LoVo (cell line): Measurements from ENCODE around the gene LGALS7B.
"Not testable (repeated sequence)": the region's sequence is repeated elsewhere in the genome, so short reads cannot be mapped to it uniquely, and the experiment has no call there.

Experiments
- DNase-seq: peaks from one replicate; pipeline ENCODE4 v3.0.0-alpha.2; 2016; ENCODE audit warnings: low spot score

Gene LGALS7B

DNA sequence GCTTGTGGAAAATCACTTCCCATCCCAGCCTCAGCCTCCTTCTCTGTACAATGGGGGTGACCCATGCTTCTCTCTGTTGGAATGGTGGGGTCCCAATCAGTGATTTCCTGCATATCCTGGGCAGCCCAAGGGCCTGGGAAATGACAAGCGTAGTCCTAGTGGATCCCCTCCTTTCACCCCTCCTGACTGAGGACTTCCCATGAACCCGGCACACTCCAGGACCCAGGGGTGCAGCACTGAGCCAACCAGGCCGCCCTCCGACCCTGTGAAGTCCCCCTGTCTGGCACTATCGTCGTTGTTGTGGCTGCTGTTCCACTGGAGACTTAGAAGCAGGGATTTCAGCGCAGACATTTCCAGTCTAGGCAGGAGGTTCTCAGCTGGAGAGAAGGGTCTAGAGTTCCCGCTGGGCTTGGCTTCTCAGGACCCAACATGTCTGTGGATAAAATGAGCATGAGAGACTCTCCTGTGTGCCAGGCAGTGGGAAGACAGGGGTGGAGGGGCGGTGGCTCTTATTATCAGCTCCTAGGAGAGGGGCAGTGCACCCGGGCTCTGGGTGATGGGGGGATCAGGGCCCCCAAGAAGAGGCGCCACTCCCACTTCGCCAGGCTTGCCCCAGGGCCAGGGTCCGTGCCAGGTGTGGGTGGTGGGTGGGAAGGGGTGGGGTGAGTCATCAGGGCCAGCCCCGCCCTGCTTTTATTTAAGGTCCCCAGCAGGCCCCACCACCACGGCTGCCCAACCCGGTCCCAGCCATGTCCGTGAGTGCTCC, at the start of gene LGALS7B:
Gene LGALS7B, plus strand, starts transcription at position 723 of the 766 bp plus-strand sequence. Its CDS starts 27 bp downstream, at position 750.
- no peak for DNase-seq

DNA sequence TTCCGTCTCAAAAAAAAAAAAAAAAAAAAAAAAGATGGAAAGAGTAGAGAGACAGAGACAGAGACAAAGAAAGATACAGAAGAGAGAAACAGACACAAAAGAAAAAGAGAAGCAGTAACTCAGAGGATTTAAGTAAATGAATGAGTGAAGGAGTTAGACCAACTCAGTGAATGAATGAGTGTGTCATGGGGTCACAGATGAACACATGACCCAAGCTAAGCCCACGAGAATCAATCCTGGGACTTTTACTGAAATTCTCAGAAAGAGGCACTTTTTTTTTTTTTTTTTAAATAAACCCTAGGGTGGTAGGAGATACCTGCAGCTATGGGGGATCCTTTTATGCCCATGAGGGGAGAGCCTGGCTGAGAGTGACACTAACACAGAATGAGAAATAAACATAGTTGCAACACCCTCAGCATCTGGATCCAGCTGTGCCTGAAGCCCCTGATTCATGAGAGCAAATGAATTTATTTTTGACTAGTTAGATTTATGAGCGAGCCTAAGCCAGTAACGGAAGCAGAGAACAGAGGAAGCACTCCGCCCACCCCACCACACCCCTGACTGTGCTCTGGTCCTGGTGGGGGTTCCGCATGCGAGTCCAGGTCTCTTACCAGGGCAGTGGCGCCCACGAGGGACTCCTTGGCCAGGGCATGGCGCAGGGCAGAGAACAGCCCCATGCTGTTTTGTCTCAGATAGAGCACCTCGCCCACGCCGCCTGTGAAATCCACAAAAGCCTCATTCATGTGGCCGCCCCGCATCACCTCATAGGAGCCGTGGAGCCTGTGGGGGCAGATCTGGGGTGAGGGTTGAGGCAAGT, 49.4 kb upstream of the LGALS7B start:
- no peak for DNase-seq

DNA sequence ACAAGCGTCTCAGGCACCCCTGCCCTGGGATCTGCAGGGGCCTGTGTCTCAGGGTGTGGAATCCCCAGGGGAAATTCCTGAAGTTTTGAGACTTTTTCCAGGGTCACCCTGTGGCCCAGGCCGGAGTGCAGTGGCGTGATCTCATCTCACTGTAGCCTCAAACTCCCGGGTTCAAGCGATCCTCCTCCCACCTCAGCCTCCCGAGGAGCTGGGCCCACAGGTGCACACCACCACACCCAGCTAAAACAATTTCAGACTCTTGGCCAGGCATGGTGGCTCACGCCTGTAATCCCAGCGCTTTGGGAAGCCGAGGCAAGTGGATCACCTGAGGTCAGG, 48.8 kb upstream of the LGALS7B start:
- no peak for DNase-seq

- DNase-seq: no peak
These were observed 48.1 kb upstream of the LGALS7B start for GRCh38 chr19:38740932-38741331.

GRCh38 chr19:38741670-38742069, 47.3 kb upstream of the LGALS7B start:
- no peak for DNase-seq

- no peak for DNase-seq
These were observed 46.7 kb upstream of the LGALS7B start for GRCh38 chr19:38742296-38742695.

GRCh38 chr19:38742906-38743305, 46.1 kb upstream of the LGALS7B start:
- DNase-seq: no peak

DNA sequence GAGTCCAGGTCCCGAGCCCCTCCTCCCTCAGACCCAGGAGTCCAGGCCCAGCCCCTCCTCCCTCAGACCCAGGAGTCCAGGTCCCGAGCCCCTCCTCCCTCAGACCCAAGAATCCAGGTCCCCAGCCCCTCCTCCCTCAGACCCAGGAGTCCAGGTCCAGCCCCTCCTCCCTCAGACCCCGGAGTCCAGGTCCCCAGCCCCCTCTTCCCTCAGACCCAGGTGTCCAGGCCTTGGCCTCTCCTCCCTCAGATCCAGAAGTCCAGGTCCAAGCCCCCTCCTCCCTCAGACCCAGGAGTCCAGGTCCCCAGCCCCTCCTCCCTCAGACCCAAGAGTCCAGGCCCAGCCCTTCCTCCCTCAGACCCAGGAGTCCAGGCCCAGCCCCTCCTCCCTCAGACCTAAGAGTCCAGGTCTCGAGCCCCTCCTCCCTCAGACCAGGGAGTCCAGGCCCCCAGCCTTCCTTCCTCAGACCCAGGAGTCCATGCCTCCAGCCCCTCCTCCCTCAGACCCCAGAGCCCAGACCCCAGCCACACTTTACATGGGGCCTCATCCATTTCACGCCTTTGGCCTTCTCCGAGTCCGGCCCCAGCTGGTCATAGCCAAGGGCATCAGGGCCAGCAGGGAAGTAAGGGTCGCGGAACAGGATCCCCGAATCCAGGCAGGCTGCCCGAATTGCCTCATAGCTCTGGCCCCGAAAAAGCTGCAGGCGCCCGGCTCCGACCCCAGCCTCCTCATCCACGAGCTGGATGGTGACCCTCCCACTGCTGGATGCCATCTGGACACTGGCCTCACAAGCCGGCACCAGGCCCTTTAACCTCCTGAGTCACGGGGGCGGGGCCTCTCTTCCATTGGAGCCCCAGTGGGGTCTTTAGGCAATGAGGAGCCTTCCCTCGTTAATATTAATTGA, 45.4 kb upstream of the LGALS7B start:
- DNase-seq: no peak

GRCh38 chr19:38744298-38744681, 44.7 kb upstream of the LGALS7B start, which contains the start of gene CAPN12:
Gene CAPN12, minus strand, starts transcription at chr19:38744474. Its CDS starts 309 bp downstream, at chr19:38744165.
- no peak for DNase-seq

DNA sequence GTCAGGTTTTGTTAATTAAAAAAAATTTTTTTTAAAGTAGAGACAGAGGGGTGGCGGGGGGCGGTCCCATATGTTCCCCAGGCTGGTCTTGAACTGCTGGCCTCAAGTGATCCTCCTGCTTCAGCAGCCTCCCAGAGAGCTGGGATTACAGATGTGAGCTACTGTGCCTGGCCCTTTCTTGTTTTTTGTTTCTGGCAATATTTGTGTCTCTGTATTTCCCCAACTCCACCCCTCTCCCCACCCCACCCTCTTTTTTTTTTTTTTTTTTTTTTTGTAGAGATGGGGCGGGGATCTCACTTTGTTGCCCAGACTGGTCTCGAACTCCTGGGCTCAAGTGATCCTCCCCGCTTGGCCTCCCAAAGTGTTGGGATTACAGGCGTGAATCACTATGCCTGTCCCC, 44.1 kb upstream of the LGALS7B start:
- no peak for DNase-seq

GRCh38 chr19:38745316-38745715, 43.7 kb upstream of the LGALS7B start:
- no peak for DNase-seq

DNA sequence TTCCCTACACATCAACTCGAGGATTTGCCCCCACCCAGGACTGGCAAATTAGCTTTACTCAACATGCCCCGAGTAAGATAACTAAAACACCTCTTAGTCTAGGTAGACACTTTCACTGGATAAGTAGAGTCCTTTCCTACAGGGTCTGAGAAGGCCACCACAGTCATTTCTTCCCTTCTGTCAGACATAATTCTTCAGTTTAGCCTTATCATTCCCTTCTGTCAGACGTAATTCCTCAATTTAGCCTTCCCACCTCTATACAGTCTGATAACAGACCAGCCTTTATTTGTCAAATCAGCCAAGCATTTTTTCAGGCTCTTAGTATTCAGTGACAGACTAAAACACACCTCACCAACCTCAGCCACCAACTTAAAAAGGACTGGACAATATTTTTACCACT, 35.2 kb upstream of the LGALS7B start:
- DNase-seq: not testable (repeated sequence)

GRCh38 chr19:38754196-38754595, 34.8 kb upstream of the LGALS7B start:
- not testable (repeated sequence) for DNase-seq

- DNase-seq: no peak
These were observed 29.4 kb upstream of the LGALS7B start for GRCh38 chr19:38759590-38760003.

DNA sequence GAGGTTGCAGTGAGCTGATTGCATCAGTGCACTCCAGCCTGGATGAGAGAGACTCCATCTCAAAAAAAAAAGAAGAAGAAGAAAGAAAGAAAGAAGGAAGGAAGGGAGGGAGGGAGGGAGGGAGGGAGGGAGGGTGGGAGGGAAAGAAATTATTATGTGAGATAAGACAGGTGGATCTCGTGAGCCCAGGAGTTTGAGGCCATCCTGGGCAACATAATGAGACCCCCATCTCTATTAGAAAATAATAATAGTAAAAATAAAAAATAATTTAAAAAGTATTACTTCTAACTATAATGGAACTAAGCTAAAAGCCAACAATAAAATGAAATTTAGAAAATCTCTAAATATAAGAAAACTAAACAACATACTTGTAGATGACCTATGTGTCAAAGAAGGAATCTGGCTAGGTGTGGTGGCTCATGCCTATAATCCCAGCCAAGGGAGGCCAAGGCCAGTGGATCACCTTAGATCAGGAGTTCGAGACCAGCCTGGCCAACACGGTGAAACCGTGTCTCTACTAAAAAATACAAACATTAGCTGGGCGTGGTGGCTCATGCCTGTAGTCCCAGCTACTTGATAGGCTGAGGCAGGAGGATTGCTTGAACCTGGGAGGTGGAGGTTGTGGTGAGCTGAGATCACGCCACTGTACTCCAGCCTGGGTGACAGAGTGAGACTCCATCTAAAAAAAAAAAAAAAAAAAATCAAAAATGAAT, 28.0 kb upstream of the LGALS7B start:
- DNase-seq: not testable (repeated sequence)

GRCh38 chr19:38761884-38762389, 27.1 kb upstream of the LGALS7B start:
- not testable (repeated sequence) for DNase-seq

DNA sequence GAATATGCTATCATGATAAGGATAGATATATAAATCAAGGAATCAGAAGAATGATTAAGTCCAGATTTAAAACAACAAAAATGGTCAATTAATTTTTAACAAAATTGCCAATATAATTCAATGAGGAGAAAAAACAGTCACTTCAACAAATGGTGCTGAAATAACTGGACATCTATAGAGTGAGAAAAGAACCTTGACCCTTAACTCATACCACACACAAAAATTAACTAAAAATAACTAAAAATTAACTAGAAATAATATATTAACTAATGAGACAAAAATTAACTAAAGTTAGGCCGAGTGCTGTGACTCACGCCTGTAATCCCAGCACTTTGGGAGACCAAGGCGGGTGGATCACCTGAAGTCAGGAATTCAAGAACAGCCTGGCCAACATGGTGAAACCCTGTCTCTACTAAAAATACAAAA, 25.2 kb upstream of the LGALS7B start:
- DNase-seq: no peak

DNA sequence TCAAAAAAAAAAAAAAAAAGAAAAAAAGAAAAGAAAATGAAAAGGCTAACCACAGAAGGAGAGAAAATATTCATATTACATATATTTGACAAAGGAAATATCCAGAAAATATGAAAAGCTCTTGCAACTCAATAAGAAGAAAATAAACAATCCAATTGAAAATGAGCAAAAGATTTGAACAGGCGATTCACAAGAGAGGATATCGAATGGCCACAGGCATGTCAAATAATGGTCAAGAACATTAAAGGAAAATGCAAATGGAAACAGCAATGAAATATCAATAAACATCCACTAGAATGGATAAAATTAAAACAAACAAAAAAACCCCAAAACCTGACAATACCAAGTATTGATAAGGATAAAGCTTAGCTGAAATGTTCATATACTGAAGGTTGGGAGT, 23.8 kb upstream of the LGALS7B start:
- DNase-seq: no peak

GRCh38 chr19:38766276-38767047, 22.5 kb upstream of the LGALS7B start:
- DNase-seq: no peak

- DNase-seq: no peak
These were observed 19.3 kb upstream of the LGALS7B start for GRCh38 chr19:38769635-38770211.
